ENCODE data around the gene C6orf141. TPM values are rescaled to one million over a fixed set of nuclear protein-coding genes. Genes with fewer than 3 reads are reported as not detected.
A peak's percentile ranks its signal among the peaks of the same experiment; 100 is the strongest.

The C6orf141 gene
- total RNA-seq (1 to 10 TPM; 1.6 to 9.6 TPM), polyA plus RNA-seq (not detected)
- long read RNA-seq, donor 1, partial matches to known transcripts = 2 of 10 reads
- long read RNA-seq, donor 1, other reads (novel, unspliced or antisense) = 8 of 10 reads
- long read RNA-seq, donor 2, partial matches to known transcripts = 3 of 6 reads
- long read RNA-seq, donor 2, other reads (novel, unspliced or antisense) = 3 of 6 reads

DNA sequence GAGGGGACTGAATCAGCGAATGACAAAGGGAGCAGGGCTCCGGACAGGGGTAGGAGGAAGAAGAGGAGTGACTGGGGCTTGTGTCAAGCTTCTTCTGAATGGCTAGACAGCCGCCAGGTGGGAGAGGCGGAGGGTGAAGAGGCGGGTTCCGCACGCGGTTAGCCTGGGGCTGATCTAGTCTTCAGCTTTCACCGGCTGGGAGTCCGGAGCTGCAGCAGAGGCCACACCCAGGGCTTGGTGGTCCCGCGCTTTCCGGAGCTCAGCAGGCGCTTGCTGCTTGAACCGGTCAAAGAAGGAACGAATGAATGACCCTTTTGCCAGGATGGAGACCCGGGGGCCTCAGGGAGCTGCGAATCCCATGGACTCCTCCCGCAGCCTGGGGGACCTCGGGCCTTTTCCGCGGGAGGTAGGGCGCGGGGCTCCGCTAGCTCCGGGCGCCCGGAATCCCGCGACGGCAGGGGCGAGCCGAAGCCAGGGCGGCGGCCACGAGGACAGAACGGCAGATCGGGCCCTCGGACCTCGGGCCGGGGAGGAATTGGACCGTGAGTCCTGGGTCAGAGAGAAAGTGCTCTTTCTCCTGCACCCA lies at the start of gene C6orf141:
C6orf141 (plus strand) TSS at position 177 of the 586 bp plus-strand sequence; CDS start at position 302, 125 bp downstream.
- intact Hi-C loops (cut with DNase I) = no loop called here
- Histone ChIP-seq H3K4me1 (ENCODE audit: control insufficient read depth in 1 of 2, insufficient read depth in 2 of 2, low read length in 2 of 2) (no peaks in the 10 kb centered on the region), H3K4me3 (ENCODE audit: low read length in 2 of 2) (peak within 1 kb of the TSS; percentile 16 to 22), H3K27me3 (ENCODE audit: control insufficient read depth in 1 of 2, insufficient read depth in 2 of 2, low read length in 1 of 2) (no peaks in the 10 kb centered on the region), H3K9me3 (ENCODE audit: control insufficient read depth, low read length) (no peaks in the 10 kb centered on the region), H3K27ac (ENCODE audit: low read depth in 1 of 2, low read length in 2 of 2) (no peak within 1 kb of the TSS), H3K36me3 (ENCODE audit: control insufficient read depth in 1 of 2, insufficient read depth in 2 of 2, low read length in 1 of 2) (no peaks in the 10 kb centered on the region)
- DNase-seq (no peak), ATAC-seq (ENCODE audit: low FRiP score) (peak; percentile 55)
- 0 to 1% methylated on average over 42 of the region's 42 CpGs for WGBS, 2 donors

DNA sequence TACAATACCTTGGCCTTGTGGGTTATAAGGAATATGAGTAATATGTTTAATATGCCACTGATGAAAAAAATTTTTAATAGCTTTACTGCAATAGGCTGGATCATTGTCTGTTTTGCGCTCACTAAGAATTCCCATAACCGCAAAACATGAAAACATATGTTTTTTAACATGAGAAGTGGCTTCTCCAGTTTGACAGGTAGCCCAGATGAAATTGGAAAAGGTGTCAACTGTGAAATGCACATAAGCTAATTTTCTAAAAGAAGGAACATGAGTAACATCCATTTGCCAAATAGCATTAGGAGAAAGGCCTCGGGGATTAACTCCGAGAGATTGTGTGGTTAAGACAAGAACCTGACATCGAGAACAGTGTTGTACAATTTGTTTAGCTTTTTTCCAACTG lies 45.8 kb upstream of the C6orf141 start:
- Histone ChIP-seq H3K27ac (ENCODE audit: low read depth in 1 of 2, low read length in 2 of 2) (no peak overlapping the region), H3K36me3 (ENCODE audit: control insufficient read depth in 1 of 2, insufficient read depth in 2 of 2, low read length in 1 of 2) (no peaks in the 10 kb centered on the region), H3K4me1 (ENCODE audit: control insufficient read depth in 1 of 2, insufficient read depth in 2 of 2, low read length in 2 of 2) (no peaks in the 10 kb centered on the region), H3K27me3 (ENCODE audit: control insufficient read depth in 1 of 2, insufficient read depth in 2 of 2, low read length in 1 of 2) (no peaks in the 10 kb centered on the region), H3K4me3 (ENCODE audit: low read length in 2 of 2) (no peak overlapping the region), H3K9me3 (ENCODE audit: control insufficient read depth, low read length) (no peaks in the 10 kb centered on the region)
- 70 to 87% methylated on average over 5 of the region's 5 CpGs for WGBS, 2 donors
- ATAC-seq (ENCODE audit: low FRiP score) = no peak
- no peak for DNase-seq
- intact Hi-C loops (cut with DNase I) = no loop called here

DNA sequence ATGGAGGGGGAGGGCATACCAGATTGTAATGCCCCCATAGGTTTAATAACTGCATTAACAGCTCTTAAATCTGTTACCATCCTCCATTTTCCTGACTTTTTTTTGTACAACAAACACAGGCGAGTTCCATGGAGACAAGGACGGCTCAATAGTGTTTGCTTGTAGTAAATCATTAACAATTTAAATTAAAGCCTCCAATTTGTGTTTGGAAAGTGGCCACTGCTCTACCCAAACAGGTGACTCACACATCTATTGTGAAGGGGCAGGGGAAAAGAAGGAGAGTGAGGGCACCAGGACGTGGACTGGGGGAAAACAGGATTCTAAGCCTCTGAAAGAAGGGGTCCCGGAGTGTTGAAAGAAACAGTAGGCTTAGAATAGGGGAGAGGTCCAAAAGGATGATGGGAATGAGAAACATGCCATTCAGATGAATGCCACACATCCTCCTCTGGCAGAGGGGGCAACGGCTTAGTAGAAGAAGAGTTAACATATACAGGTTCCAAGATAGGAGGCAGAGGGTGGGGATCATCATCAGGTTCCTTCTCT lies 43.8 kb upstream of the C6orf141 start:
- 73 to 81% methylated on average over 5 of the region's 5 CpGs for WGBS, 2 donors

DNA sequence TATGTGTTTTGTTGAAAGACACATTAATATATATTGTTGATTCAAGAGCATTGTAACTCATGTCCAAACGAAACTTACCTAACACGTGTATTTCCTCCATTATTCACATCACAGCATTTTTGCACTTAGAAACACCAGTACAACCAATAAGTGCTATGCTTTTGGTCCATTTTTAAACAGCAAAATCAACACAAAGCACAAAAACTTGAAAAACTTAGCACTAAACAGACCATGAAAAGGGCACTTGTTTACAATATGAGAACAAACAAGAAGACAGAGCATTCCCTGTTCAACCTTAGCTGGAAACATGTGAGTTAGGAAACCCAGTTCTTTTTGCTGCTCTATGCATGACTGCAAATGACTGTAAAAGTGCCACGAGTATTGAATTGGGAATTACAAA lies 41.1 kb upstream of the C6orf141 start:
- DNase-seq (no peak), ATAC-seq (ENCODE audit: low FRiP score) (no peak)
- intact Hi-C loops (cut with DNase I) = no loop called here
- H3K27me3 ChIP-seq (ENCODE audit: control insufficient read depth in 1 of 2, insufficient read depth in 2 of 2, low read length in 1 of 2) = no peaks in the 10 kb centered on the region
- no peaks in the 10 kb centered on the region for H3K4me1 ChIP-seq (ENCODE audit: control insufficient read depth in 1 of 2, insufficient read depth in 2 of 2, low read length in 2 of 2)
- WGBS, 2 donors = 69 to 70% methylated on average over 3 of the region's 3 CpGs
- no peaks in the 10 kb centered on the region for H3K36me3 ChIP-seq (ENCODE audit: control insufficient read depth in 1 of 2, insufficient read depth in 2 of 2, low read length in 1 of 2)
- H3K4me3 ChIP-seq (ENCODE audit: low read length in 2 of 2) = no peak overlapping the region
- H3K9me3 ChIP-seq (ENCODE audit: control insufficient read depth, low read length) = no peaks in the 10 kb centered on the region
- no peak overlapping the region for H3K27ac ChIP-seq (ENCODE audit: low read depth in 1 of 2, low read length in 2 of 2)

More for the DNA sequence above, 43.8 kb upstream of the C6orf141 start:
- intact Hi-C loops (cut with DNase I) = no loop called here
- H3K4me1 ChIP-seq (ENCODE audit: control insufficient read depth in 1 of 2, insufficient read depth in 2 of 2, low read length in 2 of 2) = no peaks in the 10 kb centered on the region
- no peak overlapping the region for H3K4me3 ChIP-seq (ENCODE audit: low read length in 2 of 2)
- DNase-seq (no peak), ATAC-seq (ENCODE audit: low FRiP score) (no peak)
- no peak overlapping the region for H3K27ac ChIP-seq (ENCODE audit: low read depth in 1 of 2, low read length in 2 of 2)
- no peaks in the 10 kb centered on the region for H3K36me3 ChIP-seq (ENCODE audit: control insufficient read depth in 1 of 2, insufficient read depth in 2 of 2, low read length in 1 of 2)
- no peaks in the 10 kb centered on the region for H3K9me3 ChIP-seq (ENCODE audit: control insufficient read depth, low read length)
- no peaks in the 10 kb centered on the region for H3K27me3 ChIP-seq (ENCODE audit: control insufficient read depth in 1 of 2, insufficient read depth in 2 of 2, low read length in 1 of 2)

DNA sequence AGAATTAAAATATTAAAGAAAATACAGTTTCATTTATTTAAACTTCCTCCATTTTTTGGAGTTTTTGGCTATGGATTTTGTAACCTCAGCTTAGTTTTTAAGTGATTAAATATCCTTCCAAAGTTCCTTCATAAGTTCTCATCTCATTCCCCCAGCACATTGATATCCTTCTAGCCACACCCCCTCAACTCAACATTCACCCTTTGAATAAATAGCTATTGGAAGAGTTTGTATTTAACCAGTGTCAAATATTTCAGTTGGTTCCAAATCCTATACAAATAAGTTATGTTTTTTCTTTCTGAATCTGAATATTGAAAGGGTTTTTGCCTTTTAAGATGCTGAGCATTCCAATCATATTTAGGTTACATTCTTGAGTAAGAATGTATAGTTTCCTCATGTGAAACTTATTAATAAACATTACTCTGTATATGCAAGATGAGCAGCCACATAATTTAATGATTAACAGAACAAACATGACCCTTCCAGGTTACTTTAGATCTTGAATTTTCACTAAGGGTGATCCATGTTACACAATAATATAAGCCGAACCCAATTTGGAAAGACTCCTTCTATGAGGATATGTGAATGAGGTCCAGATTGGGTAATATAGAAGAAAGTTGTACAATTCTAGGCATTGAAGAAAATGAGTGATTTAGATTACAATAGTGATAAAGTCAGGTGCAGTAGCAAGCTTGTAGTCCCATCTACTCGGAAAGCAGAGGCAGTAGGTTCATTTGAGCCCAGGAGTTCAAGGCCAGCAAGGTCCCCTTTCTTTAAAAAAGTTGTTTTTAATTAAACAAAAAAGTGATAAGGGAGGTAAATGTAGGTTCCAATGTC lies 37.1 kb upstream of the C6orf141 start:
- WGBS, 2 donors = 66 to 71% methylated on average over 2 of the region's 2 CpGs
- ATAC-seq (ENCODE audit: low FRiP score) (no peak), DNase-seq (no peak)

DNA sequence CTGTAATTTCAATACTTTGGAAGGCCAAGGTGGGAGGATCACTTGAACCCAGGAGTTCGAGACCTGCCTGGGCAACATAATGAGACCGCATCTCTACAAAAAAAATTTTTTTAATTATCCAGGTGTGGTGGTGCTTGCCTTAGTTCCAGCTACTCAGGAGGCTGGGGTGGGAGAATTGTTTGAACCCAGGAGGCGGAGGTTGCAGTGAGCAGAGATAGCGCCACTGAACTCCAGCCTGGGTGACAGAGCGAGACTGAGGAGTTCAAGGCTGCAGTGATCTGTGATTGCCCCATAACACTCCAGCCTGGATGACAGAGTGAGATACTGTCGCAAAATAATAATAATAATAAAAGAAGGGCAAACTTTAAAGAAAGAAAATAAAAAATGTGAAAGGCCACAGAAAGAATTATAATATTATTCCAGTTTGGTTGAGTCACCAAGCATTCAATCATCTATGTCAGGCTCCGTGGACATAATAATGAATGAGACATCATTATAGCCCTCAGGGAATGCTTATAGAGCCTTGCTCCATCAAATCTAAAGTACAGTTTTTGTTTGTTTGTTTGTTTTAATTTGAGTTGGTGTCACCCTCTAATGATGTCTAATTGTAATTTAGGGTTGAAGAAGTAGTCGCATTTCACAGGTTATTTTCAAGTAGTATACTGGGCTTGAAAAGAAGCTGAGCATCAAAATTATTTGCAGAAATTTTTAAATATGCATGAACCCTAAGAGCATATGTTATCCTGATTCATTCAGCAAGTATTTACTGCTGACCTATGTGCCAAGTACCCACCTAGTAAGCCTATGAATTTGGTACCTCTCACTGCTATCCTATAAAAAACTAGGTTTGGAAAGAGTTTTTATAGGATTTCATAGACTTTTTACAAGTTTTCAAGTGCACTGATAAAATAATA lies 35.6 kb upstream of the C6orf141 start:
- no peaks in the 10 kb centered on the region for H3K4me1 ChIP-seq (ENCODE audit: control insufficient read depth in 1 of 2, insufficient read depth in 2 of 2, low read length in 2 of 2)
- no peaks in the 10 kb centered on the region for H3K36me3 ChIP-seq (ENCODE audit: control insufficient read depth in 1 of 2, insufficient read depth in 2 of 2, low read length in 1 of 2)
- H3K4me3 ChIP-seq (ENCODE audit: low read length in 2 of 2) = no peak overlapping the region
- no peak overlapping the region for H3K27ac ChIP-seq (ENCODE audit: low read depth in 1 of 2, low read length in 2 of 2)
- 52 to 62% methylated on average over 8 of the region's 8 CpGs for WGBS, 2 donors
- ATAC-seq (ENCODE audit: low FRiP score) = no peak
- intact Hi-C loops (cut with DNase I) = no loop called here
- H3K9me3 ChIP-seq (ENCODE audit: control insufficient read depth, low read length) = no peaks in the 10 kb centered on the region
- DNase-seq = no peak
- no peaks in the 10 kb centered on the region for H3K27me3 ChIP-seq (ENCODE audit: control insufficient read depth in 1 of 2, insufficient read depth in 2 of 2, low read length in 1 of 2)

More for the DNA sequence above, 37.1 kb upstream of the C6orf141 start:
- no peaks in the 10 kb centered on the region for H3K27me3 ChIP-seq (ENCODE audit: control insufficient read depth in 1 of 2, insufficient read depth in 2 of 2, low read length in 1 of 2)
- no peaks in the 10 kb centered on the region for H3K36me3 ChIP-seq (ENCODE audit: control insufficient read depth in 1 of 2, insufficient read depth in 2 of 2, low read length in 1 of 2)
- H3K9me3 ChIP-seq (ENCODE audit: control insufficient read depth, low read length) = no peaks in the 10 kb centered on the region
- no peak overlapping the region for H3K27ac ChIP-seq (ENCODE audit: low read depth in 1 of 2, low read length in 2 of 2)
- H3K4me3 ChIP-seq (ENCODE audit: low read length in 2 of 2) = no peak overlapping the region
- intact Hi-C loops (cut with DNase I) = no loop called here
- no peaks in the 10 kb centered on the region for H3K4me1 ChIP-seq (ENCODE audit: control insufficient read depth in 1 of 2, insufficient read depth in 2 of 2, low read length in 2 of 2)

DNA sequence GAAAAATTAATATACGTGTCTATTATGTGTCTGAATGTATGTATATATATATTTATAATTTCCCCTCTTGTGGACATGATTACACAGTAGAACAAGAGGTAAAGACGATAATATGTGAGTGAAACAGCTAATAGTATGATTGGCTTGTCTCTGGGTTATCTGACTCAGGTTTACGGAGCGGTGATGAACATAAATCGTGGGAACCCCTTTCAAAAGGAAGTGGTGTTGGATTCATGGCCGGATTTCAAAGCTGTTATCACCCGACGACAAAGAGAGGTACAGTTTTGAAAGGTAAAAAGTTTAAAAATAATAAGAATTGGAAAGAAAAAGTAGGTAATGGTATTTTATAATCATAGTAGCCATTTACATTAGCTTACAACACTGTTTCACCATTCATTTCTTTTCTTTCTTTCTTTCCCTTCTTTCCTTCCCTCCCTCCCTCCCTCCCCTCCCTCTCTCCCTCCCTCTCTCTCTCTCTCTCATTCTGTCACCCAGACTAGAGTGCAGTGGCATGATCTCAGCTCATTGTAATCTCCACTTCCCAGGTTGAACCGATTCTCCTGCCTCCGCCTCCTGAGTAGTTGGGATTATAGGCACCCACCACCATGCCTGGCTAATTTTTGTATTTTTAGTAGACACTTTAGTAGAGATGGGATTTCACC lies 34.9 kb upstream of the C6orf141 start:
- H3K9me3 ChIP-seq (ENCODE audit: control insufficient read depth, low read length) = no peaks in the 10 kb centered on the region
- intact Hi-C loops (cut with DNase I) = no loop called here
- 66 to 69% methylated on average over 10 of the region's 10 CpGs for WGBS, 2 donors
- no peak overlapping the region for H3K27ac ChIP-seq (ENCODE audit: low read depth in 1 of 2, low read length in 2 of 2)
- no peak for DNase-seq
- no peak for ATAC-seq (ENCODE audit: low FRiP score)
- no peaks in the 10 kb centered on the region for H3K4me1 ChIP-seq (ENCODE audit: control insufficient read depth in 1 of 2, insufficient read depth in 2 of 2, low read length in 2 of 2)
- no peaks in the 10 kb centered on the region for H3K36me3 ChIP-seq (ENCODE audit: control insufficient read depth in 1 of 2, insufficient read depth in 2 of 2, low read length in 1 of 2)
- H3K4me3 ChIP-seq (ENCODE audit: low read length in 2 of 2) = no peak overlapping the region
- no peaks in the 10 kb centered on the region for H3K27me3 ChIP-seq (ENCODE audit: control insufficient read depth in 1 of 2, insufficient read depth in 2 of 2, low read length in 1 of 2)

DNA sequence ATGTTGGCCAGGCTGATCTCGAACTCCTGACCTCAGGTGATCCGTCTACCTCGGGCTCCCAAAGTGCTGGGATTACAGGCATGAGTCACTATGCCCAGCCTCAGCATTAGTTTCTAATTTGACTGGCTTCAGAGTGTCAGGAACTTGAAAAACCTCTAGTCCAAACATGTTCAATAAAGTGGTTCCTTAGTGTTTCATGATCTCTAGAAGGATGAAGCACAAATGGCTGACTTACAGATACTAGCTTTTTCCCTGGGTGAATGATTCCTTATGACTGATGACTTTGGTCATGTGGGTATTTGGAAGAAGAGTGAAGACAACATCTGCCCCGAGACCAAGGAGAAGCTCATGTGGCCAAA lies 34.3 kb upstream of the C6orf141 start:
- no peaks in the 10 kb centered on the region for H3K36me3 ChIP-seq (ENCODE audit: control insufficient read depth in 1 of 2, insufficient read depth in 2 of 2, low read length in 1 of 2)
- no peaks in the 10 kb centered on the region for H3K4me1 ChIP-seq (ENCODE audit: control insufficient read depth in 1 of 2, insufficient read depth in 2 of 2, low read length in 2 of 2)
- intact Hi-C loops (cut with DNase I) = no loop called here
- no peak overlapping the region for H3K27ac ChIP-seq (ENCODE audit: low read depth in 1 of 2, low read length in 2 of 2)
- no peak for ATAC-seq (ENCODE audit: low FRiP score)
- WGBS, 2 donors = 86 to 89% methylated on average over 4 of the region's 4 CpGs
- H3K4me3 ChIP-seq (ENCODE audit: low read length in 2 of 2) = no peak overlapping the region
- no peak for DNase-seq
- no peaks in the 10 kb centered on the region for H3K9me3 ChIP-seq (ENCODE audit: control insufficient read depth, low read length)
- no peaks in the 10 kb centered on the region for H3K27me3 ChIP-seq (ENCODE audit: control insufficient read depth in 1 of 2, insufficient read depth in 2 of 2, low read length in 1 of 2)
